ENCODE data around the gene CATSPER3.

DNA sequence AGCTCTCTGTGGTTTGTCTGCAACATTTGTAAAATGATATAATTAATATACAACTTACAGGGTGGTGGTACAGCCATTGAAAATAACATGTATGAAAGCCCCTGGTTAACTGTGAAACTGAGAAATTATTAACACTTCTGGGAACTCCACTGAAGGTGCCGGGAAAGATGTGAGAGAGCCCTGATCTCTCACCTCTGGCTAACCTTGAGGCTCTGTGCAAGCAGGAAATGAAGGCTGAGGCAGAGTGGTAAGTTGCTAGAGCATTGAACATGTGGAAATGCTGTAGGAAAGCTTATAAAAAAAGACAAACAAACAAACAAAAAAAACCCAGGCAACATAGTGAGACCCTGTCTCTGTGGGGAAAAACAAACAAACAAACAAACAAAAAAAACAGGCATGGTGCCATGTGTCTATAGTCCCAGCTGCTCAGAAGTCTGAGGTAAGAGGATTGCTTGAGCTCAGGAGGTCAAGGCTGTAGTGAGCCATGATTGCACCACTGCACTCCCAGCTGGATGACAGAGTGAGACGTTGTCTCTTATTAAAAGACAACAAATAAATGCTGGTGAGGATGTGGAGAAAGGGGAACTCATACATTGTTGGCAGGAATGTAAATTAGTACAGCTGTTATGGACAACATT is 7.5 kb downstream of the CATSPER3 start:
- TF ChIP-seq FOXA1 (IDR thresholded peaks at IDR 0.05): no peak
- no peak for TF ChIP-seq FOXM1 (IDR thresholded peaks at IDR 0.05; ENCODE audit: borderline replicate concordance)
- TF ChIP-seq BHLHE40 (IDR thresholded peaks at IDR 0.05; ENCODE audit: borderline replicate concordance): no peak
- no peak for TF ChIP-seq SP1 (IDR thresholded peaks at IDR 0.05)
- no peak for TF ChIP-seq FOXK2 (IDR thresholded peaks at IDR 0.05)
- TF ChIP-seq NFRKB (IDR thresholded peaks at IDR 0.05): no peak

Data from HEK293T (cell line).